ENCODE measurements around the gene SPTBN4.

The SPTBN4 gene

GRCh38 chr19:40519352-40520322 is 52.8 kb downstream of the SPTBN4 start (continued):
- TF ChIP-seq HOXC10 (CRISPR knock-in tag; IDR thresholded peaks at IDR 0.05) (no peak), ZIC2 (tag by site-specific recombination; IDR thresholded peaks at IDR 0.05) (peak; percentile 60), ZSCAN30 (tag by site-specific recombination; IDR thresholded peaks at IDR 0.05) (no peak), ZNF302 (tag by site-specific recombination; IDR thresholded peaks at IDR 0.05; ENCODE audit: low read depth) (no peak), ZNF140 (tag by site-specific recombination; IDR thresholded peaks at IDR 0.05) (no peak), ZNF513 (tag by site-specific recombination; IDR thresholded peaks at IDR 0.05) (peak; percentile 58), PBX3 (CRISPR knock-in tag; IDR thresholded peaks at IDR 0.05) (peak; percentile 34; the same call in 1 of the 2 replicates), SCRT2 (tag by site-specific recombination; IDR thresholded peaks at IDR 0.05) (no peak), ZBTB8A (tag by site-specific recombination; IDR thresholded peaks at IDR 0.05) (peak; percentile 57), ZNF175 (tag by site-specific recombination; IDR thresholded peaks at IDR 0.05) (no peak), ZNF561 (tag by site-specific recombination; IDR thresholded peaks at IDR 0.05; ENCODE audit: borderline replicate concordance) (0 out of 2 replicates have a peak, but pooled peaks have one; percentile 78), ZNF560 (tag by site-specific recombination; IDR thresholded peaks at IDR 0.05; ENCODE audit: borderline replicate concordance) (peak; percentile 37; the same call in 1 of the 2 replicates), ZNF664 (tag by site-specific recombination; IDR thresholded peaks at IDR 0.05) (no peak), ZBTB49 (tag by site-specific recombination; IDR thresholded peaks at IDR 0.05; ENCODE audit: low read depth) (no peak), ZBTB48 (tag by site-specific recombination; IDR thresholded peaks at IDR 0.05) (0 out of 2 replicates have a peak, but pooled peaks have one; percentile 16), GLIS1 (tag by site-specific recombination; IDR thresholded peaks at IDR 0.05) (no peak), ZNF169 (tag by site-specific recombination; IDR thresholded peaks at IDR 0.05) (no peak), KLF9 (tag by site-specific recombination; IDR thresholded peaks at IDR 0.05; ENCODE audit: low read depth) (no peak), ZNF837 (tag by site-specific recombination; IDR thresholded peaks at IDR 0.05) (no peak), ZNF692 (tag by site-specific recombination; IDR thresholded peaks at IDR 0.05) (peak; percentile 56; the same call in 1 of the 2 replicates), ZBTB1 (tag by site-specific recombination; IDR thresholded peaks at IDR 0.05) (no peak), EGR2 (tag by site-specific recombination; IDR thresholded peaks at IDR 0.05; ENCODE audit: low read depth) (no peak), SP2 (tag by site-specific recombination; IDR thresholded peaks at IDR 0.05) (no peak), ZFHX2 (tag by site-specific recombination; conservative IDR thresholded peaks at IDR 0.05) (no peak), ZNF660 (tag by site-specific recombination; IDR thresholded peaks at IDR 0.05) (peak; percentile 75; the same call in 1 of the 2 replicates), ZNF239 (tag by site-specific recombination; IDR thresholded peaks at IDR 0.05) (no peak), ZNF596 (tag by site-specific recombination; IDR thresholded peaks at IDR 0.05) (no peak), ZBTB17 (tag by site-specific recombination; IDR thresholded peaks at IDR 0.05) (no peak)
- TF ChIP-seq, protein P1, sequence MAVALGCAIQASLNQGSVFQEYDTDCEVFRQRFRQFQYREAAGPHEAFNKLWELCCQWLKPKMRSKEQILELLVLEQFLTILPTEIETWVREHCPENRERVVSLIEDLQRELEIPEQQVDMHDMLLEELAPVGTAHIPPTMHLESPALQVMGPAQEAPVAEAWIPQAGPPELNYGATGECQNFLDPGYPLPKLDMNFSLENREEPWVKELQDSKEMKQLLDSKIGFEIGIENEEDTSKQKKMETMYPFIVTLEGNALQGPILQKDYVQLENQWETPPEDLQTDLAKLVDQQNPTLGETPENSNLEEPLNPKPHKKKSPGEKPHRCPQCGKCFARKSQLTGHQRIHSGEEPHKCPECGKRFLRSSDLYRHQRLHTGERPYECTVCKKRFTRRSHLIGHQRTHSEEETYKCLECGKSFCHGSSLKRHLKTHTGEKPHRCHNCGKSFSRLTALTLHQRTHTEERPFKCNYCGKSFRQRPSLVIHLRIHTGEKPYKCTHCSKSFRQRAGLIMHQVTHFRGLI (tag by site-specific recombination; IDR thresholded peaks at IDR 0.05) = peak; percentile 72

All from HEK293 (cell line).